OCI-LY7 (cell line): Measurements from ENCODE around the gene TRHDE. TPM values are rescaled to one million over a fixed set of nuclear protein-coding genes. Genes with fewer than 3 reads are reported as not detected.

Experiments
- BruUV-seq: library from RNA; stranded (reverse); fragments of 400-500 nt; replicated peaks from 2 replicates; lab custom pipeline; 2021; lab: Mats Ljungman, UMichigan
- CTCF ChIA-PET: fragments of 300-600 bp; sonication (Branson Sonifier 250); formaldehyde crosslinking; loops from one replicate; lab custom pipeline; 2022; ENCODE audit warnings: antibody characterized with exemption; ENCODE audit not compliant: unreplicated experiment; lab: Charles Lee
- POLR2A ChIA-PET: fragments of 300-600 bp; sonication (Branson Sonifier 250); formaldehyde crosslinking; loops from one replicate; lab custom pipeline; 2022; ENCODE audit warnings: antibody characterized with exemption; lab: Charles Lee
- DNase-seq: peaks from one replicate; pipeline ENCODE4 v3.0.0-alpha.2; 2015; ENCODE audit warnings: low spot score
- H2AFZ ChIP-seq: fragments of 200-600 bp; sonication (generic), shearing (Covaris generic); 2 replicates; pipeline ENCODE4 v1.6.1; 2014; ENCODE audit warnings: mild to moderate bottlenecking, antibody characterized with exemption, low read length, moderate library complexity
- H3K27ac ChIP-seq: fragments of 200-600 bp; sonication (generic); 2 replicates; pipeline ENCODE4 v1.5.1; 2014; ENCODE audit warnings: mixed run types, low read depth, mild to moderate bottlenecking, moderate library complexity, low read length, inconsistent platforms; ENCODE audit not compliant: poor library complexity, severe bottlenecking
- H3K36me3 ChIP-seq: fragments of 200-600 bp; sonication (generic); 2 replicates; pipeline ENCODE4 v1.6.1; 2014; ENCODE audit warnings: mild to moderate bottlenecking, antibody characterized with exemption, low read length, moderate library complexity, mixed read lengths; ENCODE audit not compliant: insufficient read depth
- H3K4me1 ChIP-seq: fragments of 200-600 bp; sonication (generic); 2 replicates; pipeline ENCODE4 v1.5.1; 2014; ENCODE audit warnings: mild to moderate bottlenecking, low read length; ENCODE audit not compliant: insufficient read depth, poor library complexity, severe bottlenecking
- H3K4me2 ChIP-seq: fragments of 200-600 bp; sonication (generic); 2 replicates; pipeline ENCODE4 v1.6.1; 2014; ENCODE audit warnings: mild to moderate bottlenecking, low read length
- H3K4me3 ChIP-seq: fragments of 200-600 bp; sonication (generic); 2 replicates; pipeline ENCODE4 v1.5.1; 2014; ENCODE audit warnings: mild to moderate bottlenecking, low read depth, low read length; ENCODE audit not compliant: poor library complexity, severe bottlenecking
- H3K79me2 ChIP-seq: fragments of 200-600 bp; sonication (generic); 2 replicates; pipeline ENCODE4 v1.6.1; 2016; ENCODE audit warnings: low read depth, mild to moderate bottlenecking, low read length, moderate library complexity, mixed read lengths; ENCODE audit not compliant: insufficient read depth
- H3K9me2 ChIP-seq: fragments of 200-600 bp; sonication (generic); 2 replicates; pipeline ENCODE4 v1.6.1; 2016; ENCODE audit warnings: mild to moderate bottlenecking, low read length, mixed read lengths; ENCODE audit not compliant: insufficient read depth
- H3K9me3 ChIP-seq: fragments of 200-600 bp; sonication (generic); 2 replicates; pipeline ENCODE4 v1.6.1; 2014; ENCODE audit warnings: mild to moderate bottlenecking, mixed run types, low read length, mixed read lengths
- H4K20me1 ChIP-seq: fragments of 200-600 bp; sonication (generic); 2 replicates; pipeline ENCODE4 v1.6.1; 2014; ENCODE audit warnings: mild to moderate bottlenecking, antibody characterized with exemption, low read length, moderate library complexity, mixed read lengths; ENCODE audit not compliant: insufficient read depth
- CTCF ChIP-seq: fragments of 200-600 bp; sonication (generic); conservative IDR thresholded peaks from 2 replicates; pipeline ENCODE4 v1.5.1; 2014; ENCODE audit warnings: mild to moderate bottlenecking, antibody characterized with exemption, low read length, moderate library complexity, mixed read lengths
- EZH2phosphoT487 ChIP-seq: fragments of 200-600 bp; sonication (generic); IDR thresholded peaks from 2 replicates; pipeline ENCODE4 v1.6.1; 2018; ENCODE audit warnings: low read depth, borderline replicate concordance, mild to moderate bottlenecking, mixed run types, antibody characterized with exemption, low read length, moderate library complexity, mixed read lengths
- intact Hi-C: fragments of 100-400 bp; cut with micrococcal nuclease; formaldehyde crosslinking; loops from one replicate; pipeline ENCODE4 v1.10.0; 2022; ENCODE audit not compliant: unreplicated experiment
- total RNA-seq, 2 experiments: library from RNA; depleted of rRNA in 1 of 2; stranded (reverse); fragments of >200 nt in 1 of 2; shearing (Covaris generic) in 1 of 2; gene quantifications; 2 replicates each; pipeline ENCODE4 v1.2.3, GENCODE V29; 2014 to 2022

Gene TRHDE
- total RNA-seq, 2 experiments from 2014 or later, result not detected

- Histone ChIP-seq H3K4me3 (no peak overlapping the region), H3K27ac (no peak overlapping the region), H3K36me3 (no peaks in the 10 kb centered on the region), H3K79me2 (no peaks in the 10 kb centered on the region), H2AFZ (no peak overlapping the region), H3K4me1 (no peaks in the 10 kb centered on the region), H3K4me2 (no peak overlapping the region), H3K9me2 (no peaks in the 10 kb centered on the region), H4K20me1 (no peaks in the 10 kb centered on the region), H3K9me3 (no peaks in the 10 kb centered on the region)
- ChIA-PET CTCF (no interaction called here), POLR2A (no interaction called here)
- TF ChIP-seq CTCF, result 0 out of 2 replicates have a peak, but pooled peaks have one; percentile 30
- no peak for TF ChIP-seq EZH2phosphoT487
- intact Hi-C loops, result no loop called here
- BruUV-seq, result no TSS peak
- no peak for DNase-seq
Observed at GRCh38 chr12:72282721-72283120, 10.6 kb downstream of the TRHDE start.

- H3K4me3 ChIP-seq, result no peak overlapping the region
- CTCF ChIA-PET, result no interaction called here
- BruUV-seq, result no TSS peak
- no peaks in the 10 kb centered on the region for H3K36me3 ChIP-seq
- intact Hi-C loops, result no loop called here
- POLR2A ChIA-PET, result no interaction called here
- no peaks in the 10 kb centered on the region for H3K9me3 ChIP-seq
- no peak overlapping the region for H3K27ac ChIP-seq
- H3K4me2 ChIP-seq, result no peak overlapping the region
- H3K9me2 ChIP-seq, result no peaks in the 10 kb centered on the region
- DNase-seq, result no peak
- TF ChIP-seq CTCF (no peak), EZH2phosphoT487 (no peak)
- no peaks in the 10 kb centered on the region for H3K4me1 ChIP-seq
- H4K20me1 ChIP-seq, result no peaks in the 10 kb centered on the region
- H3K79me2 ChIP-seq, result no peaks in the 10 kb centered on the region
- no peak overlapping the region for H2AFZ ChIP-seq
Observed at GRCh38 chr12:72285861-72286260, 13.7 kb downstream of the TRHDE start.

GRCh38 chr12:72286526-72286925 lies 14.4 kb downstream of the TRHDE start:
- no peaks in the 10 kb centered on the region for H3K9me3 ChIP-seq
- H3K27ac ChIP-seq, result no peak overlapping the region
- H4K20me1 ChIP-seq, result no peaks in the 10 kb centered on the region
- no peaks in the 10 kb centered on the region for H3K4me1 ChIP-seq
- no peaks in the 10 kb centered on the region for H3K9me2 ChIP-seq
- CTCF ChIA-PET, result no interaction called here
- DNase-seq, result no peak
- H3K79me2 ChIP-seq, result no peaks in the 10 kb centered on the region
- no TSS peak for BruUV-seq
- intact Hi-C loops, result no loop called here
- no peak for TF ChIP-seq CTCF
- no peak for TF ChIP-seq EZH2phosphoT487
- H3K4me2 ChIP-seq, result no peak overlapping the region
- no peak overlapping the region for H3K4me3 ChIP-seq
- no peak overlapping the region for H2AFZ ChIP-seq
- H3K36me3 ChIP-seq, result no peaks in the 10 kb centered on the region
- POLR2A ChIA-PET, result no interaction called here
